ENCODE data around the gene PACSIN2. TPM values are rescaled to one million over a fixed set of nuclear protein-coding genes. Genes with fewer than 3 reads are reported as not detected.

The PACSIN2 gene
- total RNA-seq, 1 experiment from 2014 or later, result 46.2 TPM

DNA sequence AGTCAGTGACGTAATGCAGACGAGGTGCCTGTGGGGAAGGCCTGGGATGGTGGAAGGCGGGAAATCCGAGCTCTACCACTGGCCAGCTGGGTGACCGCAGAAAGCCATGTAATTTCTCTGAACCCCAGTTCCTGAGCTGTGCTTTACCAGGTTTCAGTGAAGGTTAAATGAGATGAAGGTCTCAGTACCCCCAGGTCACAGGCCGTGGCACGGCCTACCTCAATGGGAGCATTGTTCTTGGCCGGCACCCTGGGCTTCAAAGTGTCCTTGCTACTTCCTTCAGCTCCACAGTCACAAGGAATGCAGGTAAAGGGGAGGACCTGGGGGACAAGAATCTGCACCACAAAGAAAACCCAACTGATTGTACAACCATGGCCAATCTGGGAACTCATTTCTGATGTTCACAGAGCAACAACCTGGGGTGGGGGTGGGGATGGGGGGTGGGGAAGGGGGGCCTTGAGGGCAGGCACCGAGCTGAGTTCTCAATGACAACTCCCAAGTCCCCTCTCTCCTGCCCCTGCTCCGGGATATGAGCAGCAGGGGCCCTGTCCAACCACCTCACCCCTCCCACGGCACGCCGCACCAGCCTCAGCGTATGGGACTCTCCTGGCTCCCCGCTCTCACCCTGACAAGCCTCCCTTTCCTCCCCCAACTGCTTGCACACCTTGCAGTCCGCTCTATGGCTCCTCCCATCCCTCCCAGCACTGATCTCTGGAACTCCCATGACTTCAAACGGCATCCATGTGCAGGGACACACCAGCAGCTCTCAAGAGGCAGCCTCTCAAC lies 98.8 kb downstream of the PACSIN2 start:
- Histone ChIP-seq H3K4me3 (no peak overlapping the region), H3K36me3 (no peaks in the 10 kb centered on the region), H3K27me3 (no peaks in the 10 kb centered on the region), H3K9me3 (no peaks in the 10 kb centered on the region)
- no peak for DNase-seq

DNA sequence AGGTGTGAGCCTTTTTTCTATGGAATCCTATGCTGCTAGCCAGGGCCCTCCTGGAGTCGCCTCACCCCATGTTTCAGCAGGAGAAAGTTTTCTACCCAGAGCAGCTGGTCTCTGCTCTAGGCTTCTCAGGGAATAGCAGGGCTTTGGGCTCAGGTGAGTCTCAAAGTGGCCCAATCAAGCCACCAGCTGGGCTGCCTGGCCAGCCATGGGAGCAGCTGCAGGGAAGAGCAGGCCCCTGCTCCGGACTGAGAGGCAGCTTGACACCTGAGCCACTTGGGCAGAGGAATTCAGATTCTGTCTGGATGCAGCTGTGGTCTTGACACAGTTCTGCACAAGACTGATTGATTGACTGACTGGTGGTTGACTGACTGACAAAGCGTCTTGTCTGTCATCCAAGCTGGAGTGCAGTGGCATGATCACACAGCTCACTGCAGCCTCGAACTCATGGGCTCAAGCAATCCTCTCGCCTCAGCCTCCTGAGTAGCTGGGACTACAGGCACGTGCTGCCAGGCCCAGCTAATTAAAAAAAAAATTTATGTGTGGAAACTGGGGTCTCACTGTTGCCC lies 100.4 kb downstream of the PACSIN2 start:
- H3K4me3 ChIP-seq, result no peak overlapping the region
- H3K9me3 ChIP-seq, result no peaks in the 10 kb centered on the region
- no peaks in the 10 kb centered on the region for H3K27me3 ChIP-seq
- no peaks in the 10 kb centered on the region for H3K36me3 ChIP-seq
- no peak for DNase-seq

DNA sequence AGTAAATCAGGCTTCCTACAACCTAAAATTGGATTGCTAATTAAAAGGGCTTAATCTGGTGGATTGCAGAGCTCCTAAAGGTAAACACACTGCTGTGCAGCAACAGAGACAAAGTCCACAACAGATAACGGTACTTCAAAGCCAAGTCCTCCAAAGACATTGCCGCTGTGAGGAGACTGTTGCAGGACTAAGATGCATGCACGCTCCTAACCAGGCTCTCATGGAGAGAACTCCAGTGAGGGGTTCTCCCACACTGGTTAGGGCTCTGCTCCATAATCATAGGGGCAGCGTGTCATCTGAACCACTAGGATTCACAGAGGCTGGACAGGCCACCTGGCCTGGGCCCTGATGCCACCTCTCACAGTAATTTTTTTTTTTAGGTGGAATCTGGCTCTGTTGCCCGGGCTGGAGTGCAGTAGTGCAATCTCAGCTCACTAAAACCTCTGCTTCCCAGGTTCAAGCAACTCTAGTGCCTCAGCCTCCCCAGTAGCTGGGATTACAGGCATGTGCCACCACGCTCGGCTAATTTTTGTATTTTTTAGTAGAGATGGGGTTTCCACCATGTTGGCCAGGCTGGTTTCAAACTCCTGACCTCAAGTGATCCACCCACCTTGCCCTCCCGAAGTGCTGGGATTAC lies 101.0 kb downstream of the PACSIN2 start:
- H3K27me3 ChIP-seq, result no peaks in the 10 kb centered on the region
- H3K4me3 ChIP-seq, result no peak overlapping the region
- H3K36me3 ChIP-seq, result no peaks in the 10 kb centered on the region
- no peak for DNase-seq
- no peaks in the 10 kb centered on the region for H3K9me3 ChIP-seq

DNA sequence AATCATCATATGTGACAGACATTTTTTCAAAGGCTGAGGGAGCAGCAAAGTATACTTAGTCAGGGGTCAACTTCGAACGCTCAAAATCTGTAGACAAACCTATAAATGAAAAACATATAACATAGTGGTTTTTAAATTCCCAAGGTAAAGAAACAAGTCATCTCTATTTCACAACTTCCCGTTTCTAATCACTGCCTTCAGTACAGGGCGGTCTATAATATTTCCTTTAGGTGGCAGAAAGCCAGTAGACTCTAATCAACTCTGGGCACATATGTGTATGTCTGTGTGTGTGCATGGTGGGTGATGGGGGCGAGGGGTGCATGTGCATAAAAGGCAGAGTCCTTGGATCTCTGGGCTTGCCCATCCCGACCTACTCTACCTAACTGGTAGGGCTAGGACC lies 102.9 kb downstream of the PACSIN2 start:
- no peaks in the 10 kb centered on the region for H3K27me3 ChIP-seq
- H3K9me3 ChIP-seq, result no peaks in the 10 kb centered on the region
- DNase-seq, result no peak
- H3K4me3 ChIP-seq, result no peak overlapping the region
- 0 out of 2 replicates have a peak, but pooled peaks cover 2% of the 10 kb centered on the region for H3K36me3 ChIP-seq

DNA sequence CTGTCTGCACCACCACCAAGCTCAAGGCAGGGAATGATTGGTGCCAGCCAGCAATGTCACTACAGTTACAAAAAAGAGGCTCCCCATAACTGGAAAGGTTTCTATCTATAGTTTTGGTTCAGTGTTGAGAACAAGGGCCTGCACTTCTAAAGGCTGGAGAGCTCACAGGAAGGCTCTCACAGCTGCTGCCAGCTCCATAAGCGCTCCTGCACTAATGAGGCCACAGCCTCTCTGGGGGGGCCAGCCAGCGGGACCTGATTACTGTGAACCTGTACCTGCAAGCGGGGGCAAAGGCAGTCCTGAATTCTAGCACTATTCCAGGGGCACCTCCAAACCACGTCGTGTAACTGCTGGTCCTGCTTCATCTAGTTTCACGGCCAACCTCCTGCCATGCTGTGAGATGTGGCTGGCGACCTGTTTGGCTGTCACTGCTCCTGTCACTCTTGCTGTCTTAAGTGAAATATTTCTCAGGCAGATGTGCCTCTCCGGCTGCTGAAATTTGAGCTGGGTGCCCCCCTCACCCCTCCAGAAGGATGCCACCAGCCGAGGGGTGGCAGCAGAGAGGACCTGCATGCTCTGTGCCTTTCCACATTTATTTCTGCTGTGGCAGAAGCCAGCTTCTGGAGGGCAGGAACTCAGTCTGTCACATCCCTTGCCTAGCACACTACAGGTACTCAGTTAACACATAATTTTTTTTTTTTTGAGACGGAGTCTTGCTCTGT lies 104.6 kb downstream of the PACSIN2 start:
- Histone ChIP-seq H3K36me3 (peaks cover 5% of the 10 kb centered on the region; the same call in 1 of the 2 replicates), H3K27me3 (no peaks in the 10 kb centered on the region), H3K9me3 (no peaks in the 10 kb centered on the region), H3K4me3 (no peak overlapping the region)
- DNase-seq, result no peak

DNA sequence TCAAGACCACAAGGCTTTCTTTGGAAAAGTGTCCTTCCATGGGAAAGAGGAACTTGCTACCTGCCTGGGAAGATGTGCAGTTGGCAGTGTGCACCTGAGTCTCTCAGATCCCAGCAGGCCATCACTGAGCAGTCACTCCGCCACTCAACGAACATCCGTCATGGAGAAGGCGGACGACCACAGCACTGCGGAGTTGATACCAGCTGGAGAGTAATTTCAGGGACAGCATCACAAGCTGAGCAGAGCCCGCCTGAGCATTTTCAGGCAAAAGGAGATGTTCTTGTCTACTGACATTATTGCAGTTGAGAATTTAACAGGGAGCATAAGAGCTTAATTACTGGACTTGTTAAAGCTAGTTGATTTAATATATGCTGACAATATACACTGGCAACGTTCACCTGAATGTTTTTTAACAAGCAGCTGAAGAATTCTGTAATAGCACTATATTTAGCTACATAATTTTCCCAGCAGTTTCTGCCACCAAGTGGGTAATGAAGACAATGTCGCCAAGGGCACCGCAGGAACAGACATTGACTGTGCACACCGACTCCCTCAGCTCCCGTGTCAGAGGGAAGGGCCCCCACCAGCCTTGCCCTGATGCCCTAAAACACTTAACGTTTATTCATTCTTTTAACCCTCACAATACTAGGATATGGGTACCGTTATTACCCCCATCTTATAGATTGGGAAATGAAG lies 105.4 kb downstream of the PACSIN2 start:
- Histone ChIP-seq H3K36me3 (peaks cover 5% of the 10 kb centered on the region; the same call in 1 of the 2 replicates), H3K9me3 (no peaks in the 10 kb centered on the region), H3K4me3 (no peak overlapping the region), H3K27me3 (no peaks in the 10 kb centered on the region)
- no peak for DNase-seq

DNA sequence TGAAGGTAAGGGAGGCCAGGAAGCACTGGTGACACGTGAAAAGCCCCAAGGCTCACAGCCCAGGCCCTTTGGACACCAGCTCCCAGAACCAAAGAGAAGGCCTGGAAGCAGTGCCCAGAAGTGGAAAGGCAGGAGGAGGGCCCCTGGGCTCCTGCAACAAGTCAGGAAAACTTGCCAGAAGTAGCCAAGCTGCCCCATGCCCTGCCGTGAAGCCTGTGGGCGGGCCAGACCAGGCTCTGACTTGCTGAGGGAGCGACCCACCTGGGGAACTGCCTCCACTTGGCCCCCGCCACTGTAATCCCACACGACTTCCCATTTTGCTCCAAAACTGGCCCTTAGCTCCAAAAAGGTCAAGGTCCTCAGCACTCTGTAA lies 106.6 kb downstream of the PACSIN2 start:
- Histone ChIP-seq H3K27me3 (no peaks in the 10 kb centered on the region), H3K36me3 (peaks cover 6% of the 10 kb centered on the region), H3K4me3 (no peak overlapping the region), H3K9me3 (no peaks in the 10 kb centered on the region)
- DNase-seq, result no peak

DNA sequence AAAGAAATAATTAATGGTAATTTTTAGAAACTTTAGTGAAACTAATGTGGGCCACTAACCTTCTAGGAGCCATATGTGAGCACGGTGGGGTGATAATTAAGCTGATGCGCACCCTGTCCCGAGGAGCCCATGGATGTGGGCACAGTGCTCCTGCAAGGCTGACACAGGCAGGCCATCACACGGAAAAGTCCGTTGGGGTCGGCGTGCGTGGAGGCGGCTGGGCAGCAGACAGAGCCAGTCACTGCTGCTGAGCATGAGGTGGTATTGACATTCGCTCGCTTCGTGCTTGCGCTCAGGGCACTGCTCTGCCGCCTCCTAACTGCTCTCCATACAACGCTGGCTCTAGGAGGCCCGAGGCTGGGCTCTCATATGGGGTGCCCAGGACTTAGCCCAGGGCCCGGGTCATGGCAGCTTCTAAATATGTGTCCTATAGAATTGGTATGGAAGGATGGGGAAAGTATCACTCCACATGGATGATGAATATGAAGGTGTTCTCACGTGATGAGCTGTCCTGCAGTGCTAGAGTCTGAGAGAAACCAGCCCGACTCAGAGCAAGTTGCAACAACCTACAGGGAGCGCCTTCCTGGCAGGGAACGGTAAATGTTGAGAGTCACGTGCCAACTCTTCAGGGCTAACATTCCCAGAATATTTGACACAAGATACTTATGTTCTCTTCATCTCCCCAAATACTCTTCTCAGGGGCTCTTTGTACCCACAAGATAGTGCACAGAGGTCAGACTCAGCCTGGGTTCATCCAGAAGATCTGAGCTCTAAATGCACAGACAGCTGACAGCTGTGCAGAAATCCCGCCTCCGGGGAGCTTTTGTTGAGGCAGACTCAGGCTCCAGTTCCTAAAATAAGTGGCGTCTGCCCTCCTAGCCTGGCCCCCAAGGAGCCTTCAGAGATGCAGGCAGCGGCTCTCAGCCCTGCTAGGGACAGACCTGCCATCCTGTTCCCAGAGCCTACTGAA lies 107.3 kb downstream of the PACSIN2 start:
- peak; percentile 18 for DNase-seq

DNA sequence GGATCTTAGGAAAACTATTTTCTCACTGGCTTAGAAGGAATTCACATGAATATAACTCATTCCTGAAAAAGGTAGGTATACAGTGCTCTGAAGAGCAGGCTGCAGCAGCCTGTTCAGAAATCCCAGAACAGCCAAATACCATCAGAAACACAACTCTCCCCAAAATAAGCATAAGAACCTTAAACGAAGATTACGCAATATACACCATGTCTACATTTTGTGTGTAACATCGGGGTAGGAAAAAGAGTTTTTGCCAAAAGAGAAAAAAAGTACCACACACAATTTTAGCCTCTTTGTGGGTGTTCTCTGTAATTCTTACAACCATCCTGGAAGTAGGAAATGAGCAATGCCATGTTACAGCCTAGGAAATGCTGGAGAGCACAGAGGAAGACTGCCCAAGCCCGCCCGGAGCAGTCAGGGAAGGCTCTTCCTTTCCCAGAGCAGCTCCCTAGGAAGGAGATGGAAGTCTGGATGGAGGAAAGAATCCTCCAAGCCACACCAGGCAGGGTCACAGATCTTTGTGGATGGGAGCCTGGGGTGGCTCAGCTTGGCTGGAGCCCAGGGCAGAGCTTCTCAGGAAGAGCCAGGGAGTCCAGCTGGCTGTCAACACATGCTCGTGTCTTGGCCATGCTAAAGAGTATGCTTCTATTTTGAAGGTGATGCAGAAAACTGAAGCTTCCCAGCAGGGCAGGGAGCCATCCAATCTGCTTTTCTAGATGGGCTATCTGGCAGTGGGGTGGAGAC lies 108.2 kb downstream of the PACSIN2 start:
- DNase-seq, result peak; percentile 73
- no peaks in the 10 kb centered on the region for H3K27me3 ChIP-seq
- peaks cover 7% of the 10 kb centered on the region for H3K36me3 ChIP-seq
- H3K9me3 ChIP-seq, result no peaks in the 10 kb centered on the region
- no peak overlapping the region for H3K4me3 ChIP-seq

More for the DNA sequence above, 107.3 kb downstream of the PACSIN2 start:
- Histone ChIP-seq H3K27me3 (no peaks in the 10 kb centered on the region), H3K9me3 (no peaks in the 10 kb centered on the region), H3K36me3 (peaks cover 7% of the 10 kb centered on the region), H3K4me3 (no peak overlapping the region)

DNA sequence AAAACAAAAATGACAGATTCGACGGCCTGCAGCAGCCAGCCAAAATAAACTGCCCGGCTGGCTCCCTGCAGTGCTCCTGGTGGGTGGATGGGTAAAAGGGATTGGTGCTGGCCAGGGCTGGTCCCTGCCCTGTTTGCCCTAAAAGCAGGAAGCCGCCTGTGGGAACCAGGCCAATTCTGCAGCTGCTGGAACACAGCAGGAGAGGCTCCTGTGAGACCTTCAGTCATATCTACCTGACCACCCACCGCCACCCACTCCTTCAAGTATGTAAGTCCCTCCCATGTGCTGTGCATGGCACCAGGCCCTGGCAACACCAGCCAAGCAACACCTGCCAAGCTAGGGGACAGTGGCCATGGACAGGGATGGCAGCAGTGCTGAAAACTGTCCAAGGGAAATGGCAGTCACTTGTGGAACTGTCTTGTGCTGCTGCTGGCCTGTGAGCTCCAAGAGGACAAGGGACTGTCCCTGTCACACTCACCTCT lies 109.2 kb downstream of the PACSIN2 start:
- H3K27me3 ChIP-seq, result no peaks in the 10 kb centered on the region
- DNase-seq, result peak; percentile 74
- peaks cover 7% of the 10 kb centered on the region for H3K36me3 ChIP-seq
- no peaks in the 10 kb centered on the region for H3K9me3 ChIP-seq
- H3K4me3 ChIP-seq, result no peak overlapping the region

DNA sequence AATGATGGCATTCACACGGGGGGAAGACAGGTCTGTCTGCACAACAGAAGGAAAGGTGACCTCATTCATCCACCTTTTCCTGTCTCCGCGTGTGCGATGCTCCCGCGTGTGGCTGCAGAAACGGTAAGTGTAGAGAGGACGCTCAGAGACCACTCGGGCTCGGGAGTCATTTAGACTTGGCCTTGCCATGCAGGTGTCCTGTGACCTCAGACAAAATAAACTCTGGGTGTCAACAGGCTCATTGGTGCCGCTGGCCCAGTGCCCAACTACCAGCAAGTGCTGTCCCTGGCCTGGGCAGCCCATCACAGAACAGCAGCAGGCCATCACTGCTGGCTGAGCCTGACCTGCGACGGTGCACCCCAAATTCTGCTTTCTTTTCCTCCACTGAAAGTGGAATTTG lies 109.7 kb downstream of the PACSIN2 start:
- Histone ChIP-seq H3K36me3 (peaks cover 7% of the 10 kb centered on the region), H3K9me3 (no peaks in the 10 kb centered on the region), H3K4me3 (no peak overlapping the region), H3K27me3 (no peaks in the 10 kb centered on the region)
- no peak for DNase-seq

DNA sequence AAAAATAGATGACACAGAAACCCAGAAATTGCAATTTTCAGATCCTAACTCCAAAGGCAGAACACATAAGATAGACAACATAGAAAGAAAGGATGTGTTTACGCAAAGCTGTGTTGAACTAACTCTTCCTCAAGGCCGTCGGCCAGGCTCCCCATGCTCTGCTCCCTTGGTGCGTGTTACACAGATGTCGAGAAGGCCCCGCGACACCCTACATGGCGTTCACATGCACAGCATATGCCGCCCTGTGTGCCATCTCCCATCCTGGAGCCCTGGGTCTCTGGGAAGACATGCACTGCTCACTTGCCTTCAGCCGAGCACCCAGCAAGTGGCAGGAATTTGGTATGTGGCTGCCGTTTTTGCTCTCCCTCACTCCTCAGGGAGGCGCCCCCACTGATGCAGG lies 110.9 kb downstream of the PACSIN2 start:
- no peak overlapping the region for H3K4me3 ChIP-seq

DNA sequence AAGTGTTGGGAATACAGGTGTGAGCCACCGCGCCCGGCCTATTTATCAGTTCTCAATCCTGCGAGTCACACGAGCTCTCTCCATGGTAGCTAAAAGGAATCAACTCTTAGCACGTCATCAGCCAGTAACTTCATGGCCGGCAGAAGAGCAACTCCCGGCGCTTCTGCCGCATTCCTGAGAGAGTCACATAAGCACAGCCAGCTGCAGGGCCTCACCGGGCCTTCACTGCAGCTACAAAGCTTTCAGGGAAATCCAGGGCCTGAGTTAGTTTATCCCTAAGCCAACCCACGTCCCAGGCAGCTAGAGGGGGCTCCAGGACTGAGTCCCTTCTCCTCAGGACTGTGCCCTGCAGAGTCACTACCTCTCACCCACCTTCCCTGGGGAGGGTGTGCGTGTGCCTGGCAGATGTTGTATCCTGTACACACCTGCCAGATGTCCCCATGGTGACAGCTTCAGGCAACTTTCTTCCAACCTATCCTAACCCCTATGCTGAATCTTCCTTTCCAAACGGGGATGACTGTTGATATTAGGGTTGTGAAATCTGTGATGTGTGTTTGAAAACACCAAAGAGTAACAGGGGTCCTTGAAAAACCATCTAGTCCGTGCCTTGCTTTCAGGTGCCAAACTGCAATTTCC lies 112.0 kb downstream of the PACSIN2 start:
- DNase-seq, result no peak
- Histone ChIP-seq H3K4me3 (no peak overlapping the region), H3K27me3 (no peaks in the 10 kb centered on the region), H3K9me3 (no peaks in the 10 kb centered on the region), H3K36me3 (peaks cover 7% of the 10 kb centered on the region)

More for the DNA sequence above, 110.9 kb downstream of the PACSIN2 start:
- DNase-seq, result no peak
- H3K9me3 ChIP-seq, result no peaks in the 10 kb centered on the region
- H3K27me3 ChIP-seq, result no peaks in the 10 kb centered on the region
- peaks cover 7% of the 10 kb centered on the region for H3K36me3 ChIP-seq

DNA sequence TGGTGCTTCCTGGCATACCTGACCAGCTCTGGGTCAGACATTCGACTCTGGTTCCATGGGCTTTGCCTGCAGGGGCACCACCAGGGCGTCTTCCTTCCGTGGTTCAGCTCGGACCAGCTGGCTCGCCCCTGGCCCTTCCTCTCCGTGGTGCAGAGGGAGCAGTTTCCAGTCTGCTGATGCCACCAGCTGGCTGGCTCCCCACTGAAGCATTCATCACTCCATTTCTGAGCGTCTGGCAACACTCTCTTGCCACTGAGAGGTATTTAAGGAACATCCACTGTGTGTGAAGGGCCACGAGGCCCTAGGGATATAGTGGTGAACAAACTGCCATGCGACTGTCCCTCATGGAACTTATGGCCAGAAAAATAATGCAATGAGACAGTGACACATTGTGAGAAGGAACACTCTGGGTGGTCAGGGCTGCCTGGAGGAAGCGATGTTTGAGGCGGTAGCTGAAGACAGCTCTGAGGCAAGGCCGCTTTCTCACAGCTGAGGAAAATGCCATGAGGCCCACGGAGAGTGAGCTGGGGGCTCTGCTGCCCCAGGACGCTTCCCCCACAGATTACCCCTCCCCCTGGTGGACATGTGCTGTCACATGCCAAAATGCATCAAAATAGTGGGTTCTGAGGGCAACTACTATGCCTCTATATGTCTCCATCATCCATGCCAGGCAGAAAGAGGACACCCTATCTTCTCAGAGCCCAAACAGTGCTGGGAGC lies 113.0 kb downstream of the PACSIN2 start:
- no peaks in the 10 kb centered on the region for H3K27me3 ChIP-seq
- no peaks in the 10 kb centered on the region for H3K9me3 ChIP-seq
- no peak for DNase-seq
- H3K4me3 ChIP-seq, result no peak overlapping the region
- peaks cover 5% of the 10 kb centered on the region for H3K36me3 ChIP-seq

Measured in MG63 (cell line).